ENCODE measurements around the gene FRRS1L. TPM values are rescaled to one million over a fixed set of nuclear protein-coding genes. Genes with fewer than 3 reads are reported as not detected.

The FRRS1L gene
- total RNA-seq, 1 experiment from 2014 or later, result not detected

- TF ChIP-seq CTCF (conservative IDR thresholded peaks at IDR 0.05), result no peak
- no peak for TF ChIP-seq EZH2 (IDR thresholded peaks at IDR 0.05; ENCODE audit: low read depth)
- POLR2A ChIA-PET (ENCODE audit: unreplicated experiment), result no interaction called here
- intact Hi-C loops (cut with micrococcal nuclease; ENCODE audit: unreplicated experiment), result no loop called here
Observed at GRCh38 chr9:109138421-109138820, 28.6 kb downstream of the FRRS1L start.

GRCh38 chr9:109134167-109134578, 32.9 kb downstream of the FRRS1L start:
- no peak overlapping the region for H3K27ac ChIP-seq
- intact Hi-C loops (cut with micrococcal nuclease; ENCODE audit: unreplicated experiment), result no loop called here
- no peaks in the 10 kb centered on the region for H3K79me2 ChIP-seq (ENCODE audit: low read depth)
- ChIA-PET POLR2A (ENCODE audit: unreplicated experiment) (no interaction called here), CTCF (no interaction called here)
- no peaks in the 10 kb centered on the region for H3K4me1 ChIP-seq (replicated peaks; ENCODE audit: insufficient read depth)
- no peaks in the 10 kb centered on the region for H3K27me3 ChIP-seq (ENCODE audit: insufficient read depth, low read depth)
- no peak for DNase-seq
- no peaks in the 10 kb centered on the region for H3K9me2 ChIP-seq (ENCODE audit: insufficient read depth)
- H3K4me2 ChIP-seq, result no peak overlapping the region
- no peak overlapping the region for H2AFZ ChIP-seq
- TF ChIP-seq EZH2 (IDR thresholded peaks at IDR 0.05; ENCODE audit: low read depth) (no peak), CTCF (conservative IDR thresholded peaks at IDR 0.05) (no peak)
- no TSS peak for BruUV-seq (replicated peaks)
- no peak overlapping the region for H3K4me3 ChIP-seq
- H3F3A ChIP-seq (ENCODE audit: insufficient read depth, low read depth), result no peaks in the 10 kb centered on the region
- no peaks in the 10 kb centered on the region for H4K20me1 ChIP-seq (ENCODE audit: insufficient read depth)
- no peaks in the 10 kb centered on the region for H3K9me3 ChIP-seq (ENCODE audit: insufficient read depth, low read depth)
- no peaks in the 10 kb centered on the region for H3K36me3 ChIP-seq (ENCODE audit: low read depth)

More at GRCh38 chr9:109138421-109138820, 28.6 kb downstream of the FRRS1L start:
- Histone ChIP-seq H3K4me1 (replicated peaks; ENCODE audit: insufficient read depth) (no peaks in the 10 kb centered on the region), H3K9me3 (ENCODE audit: insufficient read depth, low read depth) (no peaks in the 10 kb centered on the region), H4K20me1 (ENCODE audit: insufficient read depth) (no peaks in the 10 kb centered on the region), H3F3A (ENCODE audit: insufficient read depth, low read depth) (no peaks in the 10 kb centered on the region), H3K4me2 (no peak overlapping the region), H3K36me3 (ENCODE audit: low read depth) (no peaks in the 10 kb centered on the region), H3K27ac (no peak overlapping the region), H3K9me2 (ENCODE audit: insufficient read depth) (no peaks in the 10 kb centered on the region), H3K4me3 (no peak overlapping the region), H3K79me2 (ENCODE audit: low read depth) (no peaks in the 10 kb centered on the region), H3K27me3 (ENCODE audit: insufficient read depth, low read depth) (no peaks in the 10 kb centered on the region), H2AFZ (no peak overlapping the region)
- no TSS peak for BruUV-seq (replicated peaks)
- DNase-seq, result no peak
- CTCF ChIA-PET, result no interaction called here

- Histone ChIP-seq H3K9me3 (ENCODE audit: insufficient read depth, low read depth) (no peaks in the 10 kb centered on the region), H3K4me3 (no peak overlapping the region), H3K79me2 (ENCODE audit: low read depth) (no peaks in the 10 kb centered on the region), H2AFZ (no peak overlapping the region), H3K4me1 (replicated peaks; ENCODE audit: insufficient read depth) (no peaks in the 10 kb centered on the region), H3K27ac (no peak overlapping the region), H3K9me2 (ENCODE audit: insufficient read depth) (no peaks in the 10 kb centered on the region), H4K20me1 (ENCODE audit: insufficient read depth) (no peaks in the 10 kb centered on the region), H3K4me2 (no peak overlapping the region), H3K27me3 (ENCODE audit: insufficient read depth, low read depth) (no peaks in the 10 kb centered on the region), H3K36me3 (ENCODE audit: low read depth) (no peaks in the 10 kb centered on the region), H3F3A (ENCODE audit: insufficient read depth, low read depth) (no peaks in the 10 kb centered on the region)
- DNase-seq, result no peak
- BruUV-seq (replicated peaks), result no TSS peak
- ChIA-PET POLR2A (ENCODE audit: unreplicated experiment) (no interaction called here), CTCF (no interaction called here)
- no peak for TF ChIP-seq EZH2 (IDR thresholded peaks at IDR 0.05; ENCODE audit: low read depth)
- TF ChIP-seq CTCF (conservative IDR thresholded peaks at IDR 0.05), result no peak
- intact Hi-C loops (cut with micrococcal nuclease; ENCODE audit: unreplicated experiment), result no loop called here
Observed at GRCh38 chr9:109133533-109133932, 33.5 kb downstream of the FRRS1L start.

Data from PC-9 (cell line).